ENCODE results near the gene PLXNA2. TPM values are rescaled to one million over a fixed set of nuclear protein-coding genes. Genes with fewer than 3 reads are reported as not detected.

PLXNA2 gene
- total RNA-seq, 1 experiment from 2014 or later, result 0.89 TPM

DNA sequence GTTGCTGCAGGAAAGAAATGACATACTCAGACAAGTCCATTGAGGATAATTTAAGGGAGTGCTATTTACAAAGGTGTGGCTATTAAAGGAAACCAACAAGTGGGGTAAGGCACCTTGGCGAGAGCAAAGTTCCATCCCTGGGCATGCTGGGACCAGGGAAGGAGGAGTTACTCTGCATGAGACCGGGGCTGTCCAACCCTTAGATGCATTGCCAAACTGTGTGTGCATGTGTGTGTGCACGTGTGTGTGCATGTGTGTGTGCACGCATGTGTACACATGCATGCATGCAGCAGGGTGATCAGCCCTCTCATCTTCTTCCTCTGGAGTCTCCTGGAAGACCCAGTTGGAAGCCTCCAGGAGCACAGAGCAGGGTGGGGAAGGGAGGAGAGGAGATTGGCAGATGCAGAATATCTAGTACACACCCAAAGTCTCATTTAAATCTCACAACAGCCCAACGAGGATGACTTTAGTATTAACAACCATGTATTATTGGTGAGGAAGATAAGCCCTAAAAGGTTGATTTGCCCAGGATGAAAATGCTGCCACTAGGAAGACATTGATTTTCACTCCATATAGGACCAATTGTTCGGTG, 261.0 kb downstream of the PLXNA2 start:
- POLR2A ChIA-PET, result no interaction called here
- H4K20me1 ChIP-seq (ENCODE audit: insufficient read depth), result no peaks in the 10 kb centered on the region
- no peak for DNase-seq (ENCODE audit: low read depth, low spot score)
- H3K4me2 ChIP-seq (ENCODE audit: low read length), result no peak overlapping the region
- no peak overlapping the region for H3K9ac ChIP-seq (ENCODE audit: low read length)
- no peak overlapping the region for H2AFZ ChIP-seq (ENCODE audit: low read depth, low read length, poor library complexity, severe bottlenecking)
- no peaks in the 10 kb centered on the region for H3K4me1 ChIP-seq (ENCODE audit: control insufficient read depth in 1 of 2, insufficient read depth in 2 of 2, low read length in 2 of 2)
- no peaks in the 10 kb centered on the region for H3K36me3 ChIP-seq (ENCODE audit: control insufficient read depth in 1 of 2, insufficient read depth in 2 of 2, low read length in 2 of 2)
- BruUV-seq (replicated peaks), result no TSS peak
- RAD21 ChIA-PET (ENCODE audit: low non-redundant PET in 1 of 2, low total read pairs in 2 of 2, uncharacterized antibody in 2 of 2, unreplicated experiment in 2 of 2), result no interaction called here
- no peaks in the 10 kb centered on the region for H3K9me2 ChIP-seq (ENCODE audit: insufficient read depth)
- H3K27ac ChIP-seq (ENCODE audit: low read depth, low read length), result no peak overlapping the region
- ATAC-seq, result no peak
- no peaks in the 10 kb centered on the region for H3K79me2 ChIP-seq (ENCODE audit: insufficient read depth, low read length)
- H3K9me3 ChIP-seq (ENCODE audit: control insufficient read depth in 1 of 2, insufficient read depth in 1 of 2, low read depth in 1 of 2, low read length in 2 of 2), result no peaks in the 10 kb centered on the region
- no peaks in the 10 kb centered on the region for H3K27me3 ChIP-seq (ENCODE audit: insufficient read depth, low read length)
- intact Hi-C loops (cut with micrococcal nuclease), result no loop called here
- H3K4me3 ChIP-seq (replicated peaks in 1 of 2; ENCODE audit: low read depth in 1 of 2, low read length in 2 of 2), result no peak overlapping the region
- TF ChIP-seq ZNF274 (IDR thresholded peaks at IDR 0.05; ENCODE audit: low read depth, low read length), result no peak
- TF ChIP-seq, protein P1, sequence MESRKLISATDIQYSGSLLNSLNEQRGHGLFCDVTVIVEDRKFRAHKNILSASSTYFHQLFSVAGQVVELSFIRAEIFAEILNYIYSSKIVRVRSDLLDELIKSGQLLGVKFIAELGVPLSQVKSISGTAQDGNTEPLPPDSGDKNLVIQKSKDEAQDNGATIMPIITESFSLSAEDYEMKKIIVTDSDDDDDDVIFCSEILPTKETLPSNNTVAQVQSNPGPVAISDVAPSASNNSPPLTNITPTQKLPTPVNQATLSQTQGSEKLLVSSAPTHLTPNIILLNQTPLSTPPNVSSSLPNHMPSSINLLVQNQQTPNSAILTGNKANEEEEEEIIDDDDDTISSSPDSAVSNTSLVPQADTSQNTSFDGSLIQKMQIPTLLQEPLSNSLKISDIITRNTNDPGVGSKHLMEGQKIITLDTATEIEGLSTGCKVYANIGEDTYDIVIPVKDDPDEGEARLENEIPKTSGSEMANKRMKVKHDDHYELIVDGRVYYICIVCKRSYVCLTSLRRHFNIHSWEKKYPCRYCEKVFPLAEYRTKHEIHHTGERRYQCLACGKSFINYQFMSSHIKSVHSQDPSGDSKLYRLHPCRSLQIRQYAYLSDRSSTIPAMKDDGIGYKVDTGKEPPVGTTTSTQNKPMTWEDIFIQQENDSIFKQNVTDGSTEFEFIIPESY (IDR thresholded peaks at IDR 0.05; ENCODE audit: extremely low read depth, insufficient replicate concordance, low read length), result no peak
- CTCF ChIA-PET, result interaction anchor here (0.9 kb wide), 1 partner anchor 13 kb away, joined by 3 read pairs; no protein-coding TSS in a partner anchor

DNA sequence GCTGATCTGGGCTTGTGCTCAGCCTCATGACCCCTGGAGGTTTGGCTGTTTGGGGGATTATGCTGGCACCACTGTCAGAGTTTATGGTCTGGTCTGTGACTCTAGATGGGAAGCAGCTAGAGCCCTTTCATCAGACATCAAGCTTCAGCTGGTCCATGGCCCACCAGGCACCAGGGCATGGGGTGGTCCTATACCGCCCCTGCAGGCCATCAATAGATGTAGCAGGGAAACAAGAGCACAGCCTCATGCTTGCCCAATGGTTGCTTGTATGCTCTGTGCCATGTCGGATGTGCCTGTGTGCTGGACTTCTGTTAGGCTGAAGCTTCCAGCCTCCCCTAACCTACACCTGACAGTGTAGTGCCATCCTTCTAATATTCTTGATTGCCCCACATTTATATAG, 262.2 kb downstream of the PLXNA2 start:
- no peaks in the 10 kb centered on the region for H3K27me3 ChIP-seq (ENCODE audit: insufficient read depth, low read length)
- BruUV-seq (replicated peaks), result no TSS peak
- DNase-seq (ENCODE audit: low read depth, low spot score), result peak; percentile 23
- intact Hi-C loops (cut with micrococcal nuclease), result no loop called here
- RAD21 ChIA-PET (ENCODE audit: low non-redundant PET in 1 of 2, low total read pairs in 2 of 2, uncharacterized antibody in 2 of 2, unreplicated experiment in 2 of 2), result no interaction called here
- H3K4me2 ChIP-seq (ENCODE audit: low read length), result no peak overlapping the region
- H3K9me2 ChIP-seq (ENCODE audit: insufficient read depth), result no peaks in the 10 kb centered on the region
- POLR2A ChIA-PET, result no interaction called here
- no peaks in the 10 kb centered on the region for H3K4me1 ChIP-seq (ENCODE audit: control insufficient read depth in 1 of 2, insufficient read depth in 2 of 2, low read length in 2 of 2)
- no peaks in the 10 kb centered on the region for H4K20me1 ChIP-seq (ENCODE audit: insufficient read depth)
- CTCF ChIA-PET, result interaction anchor here (0.8 to 1.6 kb wide), 7 partner anchors 10 to 184 kb away, joined by 3 to 8 read pairs (median 4); no protein-coding TSS in a partner anchor
- H3K9me3 ChIP-seq (ENCODE audit: control insufficient read depth in 1 of 2, insufficient read depth in 1 of 2, low read depth in 1 of 2, low read length in 2 of 2), result no peaks in the 10 kb centered on the region
- H3K36me3 ChIP-seq (ENCODE audit: control insufficient read depth in 1 of 2, insufficient read depth in 2 of 2, low read length in 2 of 2), result no peaks in the 10 kb centered on the region
- no peaks in the 10 kb centered on the region for H3K79me2 ChIP-seq (ENCODE audit: insufficient read depth, low read length)
- ATAC-seq, result peak; percentile 100
- no peak overlapping the region for H2AFZ ChIP-seq (ENCODE audit: low read depth, low read length, poor library complexity, severe bottlenecking)
- TF ChIP-seq JUND (IDR thresholded peaks at IDR 0.05) (no peak), SRF (IDR thresholded peaks at IDR 0.05; ENCODE audit: low read depth) (no peak), TCF7L2 (IDR thresholded peaks at IDR 0.05; ENCODE audit: borderline replicate concordance, extremely low read depth, insufficient read depth, insufficient read length) (no peak), POLR2A (IDR thresholded peaks at IDR 0.05; ENCODE audit: borderline replicate concordance, extremely low read depth, insufficient read depth, insufficient read length) (no peak), CBX3 (IDR thresholded peaks at IDR 0.05; ENCODE audit: low read depth) (no peak), RAD21 (IDR thresholded peaks at IDR 0.05; ENCODE audit: low read depth) (peak; percentile 54), CEBPB (IDR thresholded peaks at IDR 0.05; ENCODE audit: low read depth) (no peak), ZNF274 (IDR thresholded peaks at IDR 0.05; ENCODE audit: low read depth, low read length) (no peak), POLR2AphosphoS5 (IDR thresholded peaks at IDR 0.05; ENCODE audit: low read depth, low read length) (no peak)
- TF ChIP-seq, protein P2, sequence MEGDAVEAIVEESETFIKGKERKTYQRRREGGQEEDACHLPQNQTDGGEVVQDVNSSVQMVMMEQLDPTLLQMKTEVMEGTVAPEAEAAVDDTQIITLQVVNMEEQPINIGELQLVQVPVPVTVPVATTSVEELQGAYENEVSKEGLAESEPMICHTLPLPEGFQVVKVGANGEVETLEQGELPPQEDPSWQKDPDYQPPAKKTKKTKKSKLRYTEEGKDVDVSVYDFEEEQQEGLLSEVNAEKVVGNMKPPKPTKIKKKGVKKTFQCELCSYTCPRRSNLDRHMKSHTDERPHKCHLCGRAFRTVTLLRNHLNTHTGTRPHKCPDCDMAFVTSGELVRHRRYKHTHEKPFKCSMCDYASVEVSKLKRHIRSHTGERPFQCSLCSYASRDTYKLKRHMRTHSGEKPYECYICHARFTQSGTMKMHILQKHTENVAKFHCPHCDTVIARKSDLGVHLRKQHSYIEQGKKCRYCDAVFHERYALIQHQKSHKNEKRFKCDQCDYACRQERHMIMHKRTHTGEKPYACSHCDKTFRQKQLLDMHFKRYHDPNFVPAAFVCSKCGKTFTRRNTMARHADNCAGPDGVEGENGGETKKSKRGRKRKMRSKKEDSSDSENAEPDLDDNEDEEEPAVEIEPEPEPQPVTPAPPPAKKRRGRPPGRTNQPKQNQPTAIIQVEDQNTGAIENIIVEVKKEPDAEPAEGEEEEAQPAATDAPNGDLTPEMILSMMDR (IDR thresholded peaks at IDR 0.05 in 2 of 3, conservative IDR thresholded peaks at IDR 0.05 in 1 of 3; ENCODE audit: borderline replicate concordance in 1 of 3, insufficient read depth in 1 of 3, low read depth in 2 of 3, low read length in 2 of 3), result peak; percentile 18 to 90 (median 75); a peak in 4 of 6 replicates
- TF ChIP-seq, protein P1 (IDR thresholded peaks at IDR 0.05; ENCODE audit: extremely low read depth, insufficient replicate concordance, low read length), result no peak
- H3K9ac ChIP-seq (ENCODE audit: low read length), result no peak overlapping the region
- H3K4me3 ChIP-seq (replicated peaks in 1 of 2; ENCODE audit: low read depth in 1 of 2, low read length in 2 of 2), result no peak overlapping the region
- H3K27ac ChIP-seq (ENCODE audit: low read depth, low read length), result no peak overlapping the region

All from HCT116 (cell line).